Neural progenitor cell (in vitro differentiated cells): ENCODE measurements around the gene TIGIT.
A peak's percentile ranks its signal among the peaks of the same experiment; 100 is the strongest.

Experiments
- CTCF ChIP-seq: fragments of 200-600 bp; sonication (generic); IDR thresholded peaks from 2 replicates; pipeline ENCODE4 v1.5.1; 2017; ENCODE audit warnings: antibody characterized with exemption, mild to moderate bottlenecking
- EZH2 ChIP-seq: fragments of 200-600 bp; sonication (generic); IDR thresholded peaks from 2 replicates; pipeline ENCODE4 v1.6.1; 2017; ENCODE audit warnings: antibody characterized with exemption, mild to moderate bottlenecking, moderate library complexity
- EZH2phosphoT487 ChIP-seq: fragments of 200-600 bp; sonication (generic); IDR thresholded peaks from 2 replicates; pipeline ENCODE4 v1.6.1; 2017; ENCODE audit warnings: antibody characterized with exemption

- TF ChIP-seq EZH2 (no peak), CTCF (peak; percentile 91), EZH2phosphoT487 (no peak)
Observed at GRCh38 chr3:114290911-114291901, 2.6 kb upstream of the TIGIT start.
